Neuron (in vitro differentiated cells): ENCODE measurements around the gene PRCP.
A peak's percentile ranks its signal among the peaks of the same experiment; 100 is the strongest.

ENCODE experiments used
- H2AFZ ChIP-seq: one replicate; pipeline ENCODE4 v1.6.1; 2013; ENCODE audit warnings: low read depth, mild to moderate bottlenecking, inconsistent platforms, low read length, moderate library complexity
- H3K27me3 ChIP-seq: one replicate; pipeline ENCODE4 v1.6.1; 2013; ENCODE audit warnings: low read length; ENCODE audit not compliant: insufficient read depth
- H3K36me3 ChIP-seq: one replicate; pipeline ENCODE4 v1.6.1; 2013; ENCODE audit warnings: low read length; ENCODE audit not compliant: insufficient read depth
- H3K4me1 ChIP-seq: one replicate; pipeline ENCODE4 v1.6.1; 2013; ENCODE audit warnings: low read length; ENCODE audit not compliant: insufficient read depth
- H3K4me3 ChIP-seq: 2 replicates; pipeline ENCODE4 v1.5.1; 2013; ENCODE audit warnings: mild to moderate bottlenecking, low read length, moderate library complexity
- H3K9me3 ChIP-seq: one replicate; pipeline ENCODE4 v1.6.1; 2013; ENCODE audit warnings: low read length

The PRCP gene

DNA sequence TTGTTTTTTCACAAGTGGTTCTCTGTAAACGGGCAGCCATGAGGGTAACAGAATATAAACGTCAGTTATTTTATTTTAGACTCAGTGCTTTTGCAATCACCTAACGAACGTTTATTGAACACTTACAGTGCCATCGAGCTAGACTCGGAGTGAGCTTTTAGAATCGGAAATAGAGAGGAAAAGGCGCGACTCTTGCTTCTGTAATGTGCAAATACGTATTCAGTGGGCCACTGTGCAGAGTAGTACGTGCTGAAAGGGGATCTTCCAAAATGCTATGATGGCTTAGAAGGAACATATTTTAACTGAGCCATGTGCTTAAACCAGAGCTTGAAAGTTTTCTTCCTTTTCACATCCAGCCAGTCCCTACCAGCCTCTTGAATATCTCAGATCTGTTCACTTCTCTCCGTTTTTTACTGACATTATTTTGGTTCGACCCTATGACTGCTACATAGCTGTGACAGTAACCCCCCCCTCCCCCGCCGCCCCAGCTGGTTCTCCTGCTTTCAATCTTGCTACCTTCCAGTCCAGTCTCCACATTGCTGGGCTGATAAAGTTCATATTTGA lies 1.8 kb upstream of the PRCP start:
- H3K4me3 ChIP-seq: peak overlapping the region; percentile 80
- no peaks in the 10 kb centered on the region for H3K9me3 ChIP-seq
- H3K27me3 ChIP-seq: no peaks in the 10 kb centered on the region
- peaks cover 28% of the 10 kb centered on the region for H3K4me1 ChIP-seq
- peak overlapping the region; percentile 92 for H2AFZ ChIP-seq
- H3K36me3 ChIP-seq: no peaks in the 10 kb centered on the region

DNA sequence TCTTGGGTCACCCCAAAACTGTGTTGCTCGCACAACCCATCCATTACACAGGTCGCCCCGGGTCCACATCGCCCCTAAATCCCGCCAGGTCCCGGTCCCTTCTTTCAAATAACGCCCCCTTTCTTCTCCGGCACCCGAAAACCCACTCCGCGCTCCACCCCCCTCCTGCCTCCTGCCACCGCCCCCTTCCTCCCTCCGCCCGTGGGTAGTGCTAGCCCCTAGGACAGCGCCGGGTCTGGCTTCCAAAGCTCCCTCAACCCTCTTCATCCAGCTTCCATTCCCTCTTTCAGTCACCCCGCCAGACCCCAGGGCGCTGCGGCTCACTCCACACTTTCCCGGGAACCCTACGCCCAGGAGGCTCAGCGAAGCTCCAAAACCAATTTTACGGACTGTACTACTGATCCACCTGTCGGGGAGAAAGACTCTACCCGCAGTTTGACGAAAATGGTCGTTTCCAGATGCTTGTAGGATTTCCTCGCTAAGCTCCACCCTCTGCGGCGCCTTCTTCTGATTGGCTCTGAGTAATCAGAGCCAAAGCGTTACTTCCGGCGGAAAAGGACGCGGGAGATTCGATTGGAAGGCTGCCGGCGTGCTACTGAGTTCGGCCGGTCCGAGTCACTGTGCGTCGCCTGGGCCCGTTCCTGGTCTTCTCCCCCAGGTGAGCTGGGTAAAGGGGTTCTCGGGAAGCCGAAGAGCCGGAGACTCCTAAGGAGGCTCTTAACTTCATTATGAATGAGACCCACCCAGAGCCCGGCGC lies 1.1 kb upstream of the PRCP start, which contains the start of gene DDIAS:
TSS of gene DDIAS (plus strand) at position 572 of the 757 bp plus-strand sequence. CDS start 13,003 bp downstream, outside the sequence.
- Histone ChIP-seq H3K4me1 (peaks cover 23% of the 10 kb centered on the region), H3K9me3 (no peaks in the 10 kb centered on the region), H3K4me3 (peak within 1 kb of the TSS; percentile 80), H3K36me3 (no peaks in the 10 kb centered on the region), H3K27me3 (no peaks in the 10 kb centered on the region), H2AFZ (peak within 1 kb of the TSS; percentile 92)

DNA sequence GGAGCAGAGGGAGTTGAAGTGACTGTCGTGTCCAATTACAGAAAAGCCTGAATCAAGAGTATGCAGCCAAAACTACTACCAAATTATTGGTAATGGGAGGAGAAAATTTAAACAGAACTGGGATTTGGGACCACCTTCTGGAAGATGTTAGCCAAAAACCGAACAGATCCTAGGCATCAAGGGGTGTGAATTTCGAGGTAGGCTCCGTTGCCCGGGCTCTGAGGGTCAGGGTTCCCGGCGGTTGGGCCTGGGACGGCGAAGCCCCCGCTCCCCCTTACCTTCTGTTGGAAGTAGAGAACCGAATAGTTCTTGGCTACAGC lies 313 bp downstream of the PRCP start:
- H3K4me1 ChIP-seq: peaks cover 23% of the 10 kb centered on the region

DNA sequence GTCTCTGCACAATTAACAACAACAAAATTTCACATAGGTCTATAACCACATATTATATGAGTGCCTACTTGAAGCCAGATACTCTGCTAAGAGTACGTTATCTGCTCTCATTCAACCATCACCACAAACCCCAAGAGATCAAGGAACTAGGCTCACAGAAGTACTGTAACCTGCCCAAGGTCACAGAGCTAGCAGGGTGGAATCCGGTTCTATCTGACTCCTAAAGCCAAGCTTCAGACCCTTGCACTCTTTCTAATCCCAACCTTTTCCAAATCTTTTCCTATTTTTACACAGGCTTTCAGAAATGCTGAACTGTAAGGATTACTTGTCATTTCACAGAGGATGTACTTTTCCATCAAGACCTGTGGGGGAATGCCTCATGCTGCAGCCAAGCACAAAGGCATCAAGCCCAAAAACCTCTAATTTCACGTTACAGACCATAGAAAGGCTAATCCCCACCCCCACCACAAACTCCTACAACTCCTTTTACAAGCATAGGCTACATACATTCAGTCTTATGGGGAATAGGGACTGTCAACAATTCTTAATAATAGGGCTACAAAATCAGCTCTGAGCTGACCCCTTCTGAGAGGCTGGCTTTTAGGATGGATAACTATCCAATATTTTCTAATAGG lies 927 bp downstream of the PRCP start:
- Histone ChIP-seq H3K36me3 (no peaks in the 10 kb centered on the region), H3K9me3 (no peaks in the 10 kb centered on the region), H3K4me3 (peak overlapping the region; percentile 80), H2AFZ (peak overlapping the region; percentile 69), H3K27me3 (no peaks in the 10 kb centered on the region), H3K4me1 (peaks cover 23% of the 10 kb centered on the region)

More for the DNA sequence above, 313 bp downstream of the PRCP start:
- H3K4me3 ChIP-seq: peak overlapping the region; percentile 80
- H3K9me3 ChIP-seq: no peaks in the 10 kb centered on the region
- H3K36me3 ChIP-seq: no peaks in the 10 kb centered on the region
- peak overlapping the region; percentile 69 for H2AFZ ChIP-seq
- H3K27me3 ChIP-seq: no peaks in the 10 kb centered on the region

DNA sequence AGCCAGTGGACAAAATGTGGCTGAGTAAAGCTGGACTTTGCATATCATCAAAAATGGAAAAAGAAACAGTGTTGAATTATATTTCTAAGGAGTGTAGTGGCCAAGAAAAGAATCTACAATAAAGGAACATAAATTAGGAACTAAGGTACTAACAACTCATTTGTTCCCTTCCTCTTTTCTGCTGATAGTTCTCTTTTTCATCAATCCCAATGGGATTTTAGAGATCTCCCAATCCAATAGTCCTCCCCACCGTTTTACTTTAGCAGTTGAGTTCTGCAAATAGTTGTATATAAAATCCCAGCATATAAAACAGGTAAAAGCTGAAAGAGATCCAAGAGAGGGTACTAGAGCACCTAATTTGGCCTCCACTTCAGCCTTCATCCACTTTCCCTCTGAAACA lies 2.0 kb downstream of the PRCP start:
- H2AFZ ChIP-seq: no peak overlapping the region
- peaks cover 23% of the 10 kb centered on the region for H3K4me1 ChIP-seq
- no peaks in the 10 kb centered on the region for H3K9me3 ChIP-seq
- H3K27me3 ChIP-seq: no peaks in the 10 kb centered on the region
- no peak overlapping the region for H3K4me3 ChIP-seq
- H3K36me3 ChIP-seq: no peaks in the 10 kb centered on the region

DNA sequence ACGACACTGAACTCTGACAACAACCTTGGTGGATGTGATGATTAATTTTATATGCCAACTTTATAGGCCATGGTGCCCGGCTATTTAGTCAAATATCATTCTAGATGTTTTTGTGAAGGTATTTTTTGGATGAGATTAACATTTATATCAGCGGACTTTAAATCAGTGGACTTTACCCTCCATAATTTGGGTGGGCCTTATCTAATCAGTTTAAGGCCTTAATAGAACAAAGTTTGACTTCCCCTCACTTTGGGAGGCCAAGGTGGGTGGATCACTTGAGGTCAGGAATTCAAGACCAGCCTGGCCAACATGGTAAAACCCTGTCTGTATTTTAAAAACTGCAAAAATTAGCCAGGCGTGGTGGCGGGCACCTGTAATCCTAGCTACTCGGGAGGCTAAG lies 4.0 kb downstream of the PRCP start:
- peaks cover 10% of the 10 kb centered on the region for H3K4me1 ChIP-seq
- no peaks in the 10 kb centered on the region for H3K36me3 ChIP-seq
- H3K27me3 ChIP-seq: no peaks in the 10 kb centered on the region
- H3K9me3 ChIP-seq: no peaks in the 10 kb centered on the region
- no peak overlapping the region for H2AFZ ChIP-seq
- H3K4me3 ChIP-seq: no peak overlapping the region

DNA sequence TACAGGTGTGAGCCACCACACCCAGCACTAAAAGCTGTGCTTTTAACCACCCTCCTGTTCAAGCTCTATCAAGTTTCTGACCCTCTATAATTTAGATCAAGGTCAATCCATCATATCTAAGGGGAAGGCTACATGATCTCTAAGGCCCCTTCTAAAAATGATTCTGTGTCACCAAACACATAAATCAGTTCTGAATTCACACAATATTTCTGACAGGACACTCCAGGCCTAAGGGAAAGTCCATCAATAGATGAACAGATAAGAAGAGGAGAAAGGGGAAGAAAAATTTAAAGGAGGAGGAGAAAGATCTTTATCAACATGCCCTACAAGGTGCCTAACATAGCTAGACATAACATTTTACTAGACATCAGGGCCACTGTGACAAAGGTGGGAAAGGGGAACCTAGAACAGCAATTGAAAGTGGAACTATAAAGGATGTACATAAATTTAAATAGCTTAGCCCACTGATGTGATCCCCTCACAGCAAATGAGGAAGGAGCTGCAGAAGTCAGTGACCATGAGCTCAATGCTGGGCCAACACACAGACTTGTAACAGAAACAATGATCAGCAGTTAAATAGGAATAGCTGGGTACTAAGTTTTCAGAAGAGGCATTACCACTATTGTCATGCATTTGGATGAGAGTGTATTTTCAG lies 4.7 kb downstream of the PRCP start:
- Histone ChIP-seq H3K9me3 (no peaks in the 10 kb centered on the region), H2AFZ (no peak overlapping the region), H3K4me3 (no peak overlapping the region), H3K36me3 (no peaks in the 10 kb centered on the region), H3K27me3 (no peaks in the 10 kb centered on the region), H3K4me1 (peaks cover 7% of the 10 kb centered on the region)

DNA sequence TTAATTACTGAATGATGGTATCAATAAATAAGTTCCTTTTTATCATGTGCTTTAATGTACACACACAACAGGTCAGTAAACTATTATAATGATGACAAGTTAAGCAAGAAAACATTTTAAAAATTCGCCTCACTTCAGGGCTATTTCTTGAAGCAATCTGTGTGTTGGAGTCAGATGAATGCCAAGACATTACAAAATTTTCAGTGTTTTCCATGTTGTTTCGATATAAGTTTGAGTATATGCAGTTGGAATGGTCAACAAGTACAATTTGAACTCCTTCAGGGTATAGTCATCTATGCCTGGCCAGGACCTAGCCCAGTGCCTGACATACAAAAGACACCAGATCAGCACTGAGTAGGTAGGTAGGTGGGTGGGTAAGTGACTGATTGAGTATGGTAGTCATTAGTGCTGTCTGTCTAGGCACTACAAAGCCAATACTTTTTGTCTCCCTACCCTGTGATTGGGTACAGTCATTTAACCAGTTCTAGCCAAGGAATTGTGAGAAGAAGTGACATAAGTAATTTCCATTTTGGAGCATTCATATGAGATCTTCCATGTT lies 7.5 kb downstream of the PRCP start:
- Histone ChIP-seq H3K27me3 (no peaks in the 10 kb centered on the region), H3K4me3 (no peak overlapping the region), H2AFZ (no peak overlapping the region), H3K4me1 (no peaks in the 10 kb centered on the region), H3K36me3 (no peaks in the 10 kb centered on the region), H3K9me3 (no peaks in the 10 kb centered on the region)

DNA sequence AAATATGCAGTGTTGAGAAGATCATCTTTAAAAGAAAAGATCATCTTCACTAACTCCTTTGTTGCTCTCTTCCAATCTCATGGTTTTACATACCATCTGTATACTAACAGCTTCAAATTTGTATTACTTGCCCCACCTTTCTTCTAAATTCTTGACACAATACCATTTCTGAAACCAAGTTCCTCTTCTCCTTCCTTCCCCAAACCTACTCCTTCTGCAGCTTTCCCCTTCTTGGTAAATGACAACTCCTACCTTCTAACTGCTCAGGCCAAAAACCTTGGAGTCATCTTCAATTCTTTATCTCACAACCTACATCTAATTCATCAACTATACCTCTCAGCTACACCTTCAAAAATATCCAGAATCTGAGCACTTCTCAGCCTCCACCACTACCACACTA lies 9.3 kb downstream of the PRCP start:
- H3K4me1 ChIP-seq: no peaks in the 10 kb centered on the region
- H3K27me3 ChIP-seq: no peaks in the 10 kb centered on the region
- H3K4me3 ChIP-seq: no peak overlapping the region
- no peaks in the 10 kb centered on the region for H3K36me3 ChIP-seq
- H3K9me3 ChIP-seq: no peaks in the 10 kb centered on the region
- no peak overlapping the region for H2AFZ ChIP-seq

DNA sequence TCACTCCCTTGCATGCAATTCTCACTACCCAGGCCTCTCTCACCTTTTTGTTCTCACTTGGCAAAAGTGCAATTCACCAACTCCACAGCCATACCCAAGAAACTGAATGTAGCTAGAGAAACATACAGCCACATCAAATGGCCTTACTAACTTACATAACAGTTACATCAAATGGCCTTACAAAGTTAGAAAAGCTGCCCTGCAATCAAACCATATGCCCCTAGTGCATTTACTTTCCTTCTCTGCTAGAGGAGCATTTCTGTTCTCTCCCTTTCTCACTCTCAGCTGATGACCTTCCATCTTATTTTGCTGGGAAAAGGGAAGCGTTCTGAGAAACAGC lies 10.3 kb downstream of the PRCP start:
- Histone ChIP-seq H3K9me3 (no peaks in the 10 kb centered on the region), H2AFZ (no peak overlapping the region), H3K4me3 (no peak overlapping the region), H3K27me3 (no peaks in the 10 kb centered on the region), H3K36me3 (no peaks in the 10 kb centered on the region), H3K4me1 (no peaks in the 10 kb centered on the region)

DNA sequence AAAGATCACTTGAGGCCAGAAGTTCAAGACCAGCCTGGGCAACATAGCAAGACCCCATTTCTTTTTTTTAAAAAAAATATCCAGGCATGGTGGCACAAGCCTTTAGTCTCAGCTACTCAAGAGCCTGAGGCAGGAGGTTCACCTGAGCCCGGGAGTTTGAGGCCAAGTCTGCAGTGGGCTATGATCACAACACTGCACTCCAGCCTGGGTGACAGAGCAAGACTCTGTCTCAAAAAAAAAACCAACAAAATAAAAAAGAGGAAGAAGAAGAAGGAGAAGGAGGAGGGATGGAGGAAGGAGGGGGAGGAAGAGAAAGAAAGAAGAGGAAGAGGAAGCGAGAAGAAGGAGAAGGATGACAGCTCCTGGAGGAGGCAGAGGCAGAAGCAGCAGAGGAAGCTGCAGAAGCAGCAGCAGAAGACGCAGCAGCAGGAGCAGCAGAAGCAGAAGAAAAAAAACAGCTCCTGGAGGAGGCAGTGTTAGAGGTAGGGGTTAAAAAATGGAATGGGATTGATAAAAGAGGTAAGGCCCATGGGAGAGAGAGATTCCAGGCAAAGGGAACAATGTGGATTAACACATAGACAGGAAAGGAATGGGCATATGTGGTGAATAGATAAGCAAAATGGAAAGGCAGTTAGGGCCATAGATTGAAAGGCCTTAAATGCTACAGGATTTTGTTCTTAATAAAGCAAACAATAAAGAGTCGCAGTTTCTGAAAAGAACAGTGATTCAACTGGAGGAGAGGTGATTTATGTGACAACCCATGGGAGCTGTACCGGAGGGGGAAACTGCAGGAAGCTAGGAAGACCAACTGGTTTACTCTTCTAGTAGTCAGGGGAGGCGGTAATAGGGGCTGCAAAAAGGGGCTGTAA lies 10.9 kb downstream of the PRCP start:
- Histone ChIP-seq H3K36me3 (no peaks in the 10 kb centered on the region), H3K9me3 (no peaks in the 10 kb centered on the region), H3K4me3 (no peak overlapping the region), H3K4me1 (no peaks in the 10 kb centered on the region), H2AFZ (no peak overlapping the region), H3K27me3 (no peaks in the 10 kb centered on the region)

DNA sequence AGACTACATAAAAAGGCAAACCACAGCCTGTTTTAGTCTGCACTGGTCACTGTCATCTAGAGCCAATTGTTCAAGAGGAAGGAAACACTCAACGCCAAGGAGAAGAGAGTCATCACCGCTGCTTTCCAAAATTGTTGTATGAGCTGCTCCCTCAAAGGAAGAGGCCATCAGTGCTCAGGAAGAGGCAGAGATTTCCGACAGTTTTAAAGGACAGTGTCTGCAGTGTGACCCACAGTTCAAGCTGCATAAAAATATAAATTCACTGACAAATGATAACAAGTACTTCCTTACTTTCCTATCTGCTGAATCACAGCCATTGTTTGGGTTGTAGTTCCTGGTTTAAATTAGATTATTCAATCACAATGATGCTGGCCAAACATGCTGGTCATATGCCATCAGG lies 16.4 kb downstream of the PRCP start:
- no peak overlapping the region for H2AFZ ChIP-seq
- H3K36me3 ChIP-seq: no peaks in the 10 kb centered on the region
- no peak overlapping the region for H3K4me3 ChIP-seq
- H3K27me3 ChIP-seq: no peaks in the 10 kb centered on the region
- no peaks in the 10 kb centered on the region for H3K9me3 ChIP-seq
- H3K4me1 ChIP-seq: no peaks in the 10 kb centered on the region
